Mesenchymal stem cell (in vitro differentiated cells and primary cell): ENCODE results near the gene CD4.
A peak's percentile ranks its signal among the peaks of the same experiment; 100 is the strongest.

Experiments used
- DNase-seq: peaks from one replicate; pipeline ENCODE4 v3.0.0-alpha.2; 2013
- H2AFZ ChIP-seq: one replicate; pipeline ENCODE4 v1.6.1; 2013; ENCODE audit warnings: low read depth, mild to moderate bottlenecking, control low read depth, inconsistent platforms, low read length, moderate library complexity
- H2AK5ac ChIP-seq: 2 replicates; pipeline ENCODE4 v1.6.1; 2013; ENCODE audit warnings: low read length, moderate library complexity, mild to moderate bottlenecking, inconsistent platforms; ENCODE audit not compliant: severe bottlenecking
- H2BK120ac ChIP-seq: one replicate; pipeline ENCODE4 v1.6.1; 2013; ENCODE audit warnings: low read depth, mild to moderate bottlenecking, inconsistent platforms, low read length, moderate library complexity
- H2BK12ac ChIP-seq, 2 experiments: one replicate each; pipeline ENCODE4 v1.6.1; 2013; ENCODE audit warnings: inconsistent platforms in 2 of 2, low read length in 2 of 2, mild to moderate bottlenecking in 2 of 2, moderate library complexity in 2 of 2, control low read depth in 1 of 2
- H2BK15ac ChIP-seq: one replicate; pipeline ENCODE4 v1.6.1; 2013; ENCODE audit warnings: mild to moderate bottlenecking, low read depth, inconsistent platforms; ENCODE audit not compliant: poor library complexity, severe bottlenecking
- H2BK5ac ChIP-seq: 2 replicates; pipeline ENCODE4 v1.6.1; 2013; ENCODE audit warnings: low read depth, mild to moderate bottlenecking, low read length, control low read depth, inconsistent platforms; ENCODE audit not compliant: poor library complexity, severe bottlenecking
- H3K14ac ChIP-seq, 2 experiments: one replicate each; pipeline ENCODE4 v1.6.1; 2013; ENCODE audit warnings: inconsistent platforms in 2 of 2, low read length in 2 of 2, control low read depth in 1 of 2, mild to moderate bottlenecking in 1 of 2, moderate library complexity in 1 of 2
- H3K18ac ChIP-seq, 2 experiments: one replicate each; pipeline ENCODE4 v1.6.1; 2013; ENCODE audit warnings: inconsistent platforms in 2 of 2, low read length in 2 of 2, control low read depth in 1 of 2, low read depth in 1 of 2, mild to moderate bottlenecking in 1 of 2
- H3K23ac ChIP-seq, 2 experiments: one replicate each; pipeline ENCODE4 v1.6.1; 2013; ENCODE audit warnings: inconsistent platforms in 2 of 2, low read length in 2 of 2, mild to moderate bottlenecking in 2 of 2, moderate library complexity in 2 of 2, control low read depth in 1 of 2
- H3K27ac ChIP-seq: 2 replicates; pipeline ENCODE4 v1.5.1; 2013; ENCODE audit warnings: mild to moderate bottlenecking, moderate library complexity, low read length, control low read depth, inconsistent platforms; ENCODE audit not compliant: poor library complexity, severe bottlenecking
- H3K27me3 ChIP-seq, 2 experiments: 2 replicates each; pipeline versions ENCODE4 v1.6.1 to v1.7.0; 2013; ENCODE audit warnings: low read length in 2 of 2, mild to moderate bottlenecking in 2 of 2, moderate library complexity in 2 of 2, control low read depth in 1 of 2, inconsistent platforms in 1 of 2; ENCODE audit not compliant: control insufficient read depth in 1 of 2, insufficient read depth in 1 of 2
- H3K36me3 ChIP-seq, 2 experiments: 2 replicates each; pipeline versions ENCODE4 v1.6.1 to v1.7.0; 2013; ENCODE audit warnings: low read length in 2 of 2, control low read depth in 1 of 2, inconsistent platforms in 1 of 2, low read depth in 1 of 2, mild to moderate bottlenecking in 1 of 2; ENCODE audit not compliant: insufficient read depth in 2 of 2, control insufficient read depth in 1 of 2
- H3K4ac ChIP-seq, 2 experiments: one replicate each; pipeline ENCODE4 v1.6.1; 2013; ENCODE audit warnings: inconsistent platforms in 2 of 2, low read length in 2 of 2, mild to moderate bottlenecking in 2 of 2, moderate library complexity in 2 of 2, control low read depth in 1 of 2, low read depth in 1 of 2
- H3K4me1 ChIP-seq: 2 replicates; pipeline ENCODE4 v1.6.1; 2013; ENCODE audit warnings: low read depth, low read length, control low read depth; ENCODE audit not compliant: control insufficient read depth, insufficient read depth
- H3K4me2 ChIP-seq: 2 replicates; pipeline ENCODE4 v1.6.1; 2013; ENCODE audit warnings: low read length, mild to moderate bottlenecking, inconsistent platforms; ENCODE audit not compliant: poor library complexity, severe bottlenecking
- H3K4me3 ChIP-seq, 2 experiments: 2 replicates each; pipeline versions ENCODE4 v1.5.1 to v1.7.0; 2013; ENCODE audit warnings: low read length in 2 of 2, mild to moderate bottlenecking in 2 of 2, control low read depth in 1 of 2, low read depth in 1 of 2; ENCODE audit not compliant: insufficient read depth in 1 of 2
- H3K79me1 ChIP-seq: replicated peaks from 2 replicates; pipeline ENCODE4 v1.6.1; 2013; ENCODE audit warnings: mild to moderate bottlenecking, control low read depth, low read length, inconsistent platforms; ENCODE audit not compliant: poor library complexity, severe bottlenecking
- H3K9ac ChIP-seq: 2 replicates; pipeline ENCODE4 v1.7.0; 2013; ENCODE audit warnings: mild to moderate bottlenecking, low read length, moderate library complexity
- H3K9me3 ChIP-seq: 2 replicates; pipeline ENCODE4 v1.7.0; 2013; ENCODE audit warnings: mild to moderate bottlenecking, low read length; ENCODE audit not compliant: control insufficient read depth
- H4K8ac ChIP-seq: one replicate; pipeline ENCODE4 v1.6.1; 2013; ENCODE audit warnings: inconsistent platforms, mild to moderate bottlenecking, low read length, moderate library complexity
- H4K91ac ChIP-seq: one replicate; pipeline ENCODE4 v1.6.1; 2013; ENCODE audit warnings: mild to moderate bottlenecking, low read length, inconsistent platforms
- WGBS: methylation state at CpG from one replicate; pipeline ENCODE4 v1.1.7; 2013; ENCODE audit warnings: mixed read lengths; 5-methylcytosine and 5-hydroxymethylcytosine counted together

CD4 gene

GRCh38 chr12:6782850-6783566, 6.3 kb upstream of the CD4 start:
- Histone ChIP-seq H3K79me1 (no peaks in the 10 kb centered on the region), H2BK120ac (no peak overlapping the region), H3K27ac (no peak overlapping the region), H3K18ac (no peak overlapping the region), H2BK5ac (no peak overlapping the region), H3K4ac (no peak overlapping the region), H3K4me2 (no peak overlapping the region), H3K4me1 (peaks cover 8% of the 10 kb centered on the region), H3K27me3 (no peaks in the 10 kb centered on the region), H2AK5ac (no peak overlapping the region), H3K4me3 (no peak overlapping the region), H3K36me3 (no peaks in the 10 kb centered on the region), H4K8ac (no peak overlapping the region), H3K14ac (no peak overlapping the region), H2BK15ac (no peak overlapping the region), H4K91ac (peak overlapping the region; percentile 8), H3K23ac (no peak overlapping the region), H3K9me3 (no peaks in the 10 kb centered on the region), H3K9ac (no peak overlapping the region), H2BK12ac (no peak overlapping the region), H2AFZ (no peak overlapping the region)
- DNase-seq = no peak
- 84% methylated on average over 8 of the region's 10 CpGs for WGBS

GRCh38 chr12:6783828-6784227, 5.5 kb upstream of the CD4 start:
- no peak overlapping the region for H3K4me3 ChIP-seq
- WGBS = 93% methylated on average over 9 of the region's 9 CpGs
- H3K27ac ChIP-seq = no peak overlapping the region
- no peak overlapping the region for H3K14ac ChIP-seq
- no peaks in the 10 kb centered on the region for H3K36me3 ChIP-seq
- H4K91ac ChIP-seq = no peak overlapping the region
- H3K23ac ChIP-seq = no peak overlapping the region
- H3K18ac ChIP-seq = no peak overlapping the region
- no peaks in the 10 kb centered on the region for H3K27me3 ChIP-seq
- no peak overlapping the region for H3K4me2 ChIP-seq
- H2BK15ac ChIP-seq = no peak overlapping the region
- no peak overlapping the region for H2AK5ac ChIP-seq
- H3K9ac ChIP-seq = no peak overlapping the region
- H4K8ac ChIP-seq = no peak overlapping the region
- no peak overlapping the region for H2BK5ac ChIP-seq
- H2AFZ ChIP-seq = no peak overlapping the region
- no peaks in the 10 kb centered on the region for H3K4me1 ChIP-seq
- H2BK120ac ChIP-seq = no peak overlapping the region
- H3K79me1 ChIP-seq = no peaks in the 10 kb centered on the region
- no peaks in the 10 kb centered on the region for H3K9me3 ChIP-seq
- no peak overlapping the region for H2BK12ac ChIP-seq
- no peak overlapping the region for H3K4ac ChIP-seq
- no peak for DNase-seq

GRCh38 chr12:6784296-6784695, 5.0 kb upstream of the CD4 start:
- Histone ChIP-seq H3K4me1 (no peaks in the 10 kb centered on the region), H3K9ac (no peak overlapping the region), H4K8ac (no peak overlapping the region), H3K4me3 (no peak overlapping the region), H3K9me3 (no peaks in the 10 kb centered on the region), H2AK5ac (no peak overlapping the region), H2BK120ac (no peak overlapping the region), H3K27me3 (no peaks in the 10 kb centered on the region), H2BK5ac (no peak overlapping the region), H3K79me1 (no peaks in the 10 kb centered on the region), H2BK15ac (no peak overlapping the region), H3K36me3 (no peaks in the 10 kb centered on the region), H2AFZ (no peak overlapping the region), H3K23ac (no peak overlapping the region), H4K91ac (no peak overlapping the region), H3K4ac (no peak overlapping the region), H3K27ac (no peak overlapping the region), H3K4me2 (no peak overlapping the region), H3K18ac (no peak overlapping the region), H2BK12ac (no peak overlapping the region), H3K14ac (no peak overlapping the region)
- 69% methylated on average over 5 of the region's 5 CpGs for WGBS
- DNase-seq = no peak

GRCh38 chr12:6784761-6785160, 4.6 kb upstream of the CD4 start:
- Histone ChIP-seq H3K36me3 (no peaks in the 10 kb centered on the region), H2AFZ (no peak overlapping the region), H4K8ac (peak overlapping the region; percentile 40), H3K9ac (no peak overlapping the region), H2AK5ac (no peak overlapping the region), H4K91ac (no peak overlapping the region), H3K4me2 (no peak overlapping the region), H2BK5ac (no peak overlapping the region), H3K4ac (no peak overlapping the region), H3K14ac (no peak overlapping the region), H2BK120ac (no peak overlapping the region), H2BK15ac (no peak overlapping the region), H3K4me3 (no peak overlapping the region), H3K23ac (no peak overlapping the region), H2BK12ac (no peak overlapping the region), H3K79me1 (no peaks in the 10 kb centered on the region), H3K4me1 (peaks cover 4% of the 10 kb centered on the region), H3K18ac (no peak overlapping the region), H3K27ac (no peak overlapping the region), H3K9me3 (no peaks in the 10 kb centered on the region), H3K27me3 (peaks cover 0 to 5% of the 10 kb centered on the region in 2 experiments)
- 58% methylated on average over 4 of the region's 5 CpGs for WGBS
- DNase-seq = no peak
